Thoracic aorta (tissue), 2 donors: Measurements from ENCODE around the gene YEATS4. TPM values are rescaled to one million over a fixed set of nuclear protein-coding genes. Genes with fewer than 3 reads are reported as not detected.
"Not testable (repeated sequence)": the region's sequence is repeated elsewhere in the genome, so short reads cannot be mapped to it uniquely, and the experiment has no call there.

ENCODE experiments used
- ATAC-seq: fragments of 150-250 bp; one replicate; pipeline ENCODE4 v1.8.0; 2017; ENCODE audit warnings: low read depth; ENCODE audit not compliant: insufficient number of reproducible peaks, low FRiP score
- DNase-seq: peaks from one replicate; pipeline ENCODE4 v3.0.0-alpha.2; 2020; ENCODE audit warnings: low spot score
- H3K27ac ChIP-seq, 2 donors: fragments of 200-600 bp; sonication (generic); 1 replicate in 1 of 2; 2 replicates in 1 of 2; pipeline ENCODE4 v1.5.1; 2016; ENCODE audit warnings: mild to moderate bottlenecking in 2 of 2, moderate library complexity in 2 of 2
- H3K27me3 ChIP-seq: fragments of 200-600 bp; sonication (generic); replicated peaks from 2 replicates; pipeline ENCODE4 v1.6.0; 2016; ENCODE audit warnings: mild to moderate bottlenecking; ENCODE audit not compliant: insufficient read depth
- H3K36me3 ChIP-seq: fragments of 200-600 bp; sonication (generic); one replicate; pipeline ENCODE4 v1.5.1; 2016
- H3K4me1 ChIP-seq, 2 donors: fragments of 200-600 bp; sonication (generic); 1 replicate in 1 of 2; 2 replicates in 1 of 2; pipeline versions ENCODE4 v1.5.1 to v1.6.0; 2016; ENCODE audit warnings: low read depth in 2 of 2, mild to moderate bottlenecking in 1 of 2; ENCODE audit not compliant: control insufficient read depth in 1 of 2
- H3K4me3 ChIP-seq: fragments of 200-600 bp; sonication (generic); 2 replicates; pipeline ENCODE4 v1.5.1; 2016; ENCODE audit warnings: mild to moderate bottlenecking
- H3K9me3 ChIP-seq: fragments of 200-600 bp; sonication (generic); 2 replicates; pipeline ENCODE4 v1.5.1; 2016
- CTCF ChIP-seq: fragments of 200-600 bp; sonication (generic); IDR thresholded peaks from one replicate; pipeline ENCODE4 v1.5.1; 2019; ENCODE audit warnings: antibody characterized with exemption
- total RNA-seq, 2 donors: library from RNA; depleted of rRNA; stranded (reverse); fragments of >200 nt; gene quantifications; one replicate each; pipeline versions ENCODE4 v1.1.0 to v1.2.3, GENCODE V29; 2016

Gene YEATS4
- 1 to 10 TPM; 5.7 to 9.7 TPM for total RNA-seq

DNA sequence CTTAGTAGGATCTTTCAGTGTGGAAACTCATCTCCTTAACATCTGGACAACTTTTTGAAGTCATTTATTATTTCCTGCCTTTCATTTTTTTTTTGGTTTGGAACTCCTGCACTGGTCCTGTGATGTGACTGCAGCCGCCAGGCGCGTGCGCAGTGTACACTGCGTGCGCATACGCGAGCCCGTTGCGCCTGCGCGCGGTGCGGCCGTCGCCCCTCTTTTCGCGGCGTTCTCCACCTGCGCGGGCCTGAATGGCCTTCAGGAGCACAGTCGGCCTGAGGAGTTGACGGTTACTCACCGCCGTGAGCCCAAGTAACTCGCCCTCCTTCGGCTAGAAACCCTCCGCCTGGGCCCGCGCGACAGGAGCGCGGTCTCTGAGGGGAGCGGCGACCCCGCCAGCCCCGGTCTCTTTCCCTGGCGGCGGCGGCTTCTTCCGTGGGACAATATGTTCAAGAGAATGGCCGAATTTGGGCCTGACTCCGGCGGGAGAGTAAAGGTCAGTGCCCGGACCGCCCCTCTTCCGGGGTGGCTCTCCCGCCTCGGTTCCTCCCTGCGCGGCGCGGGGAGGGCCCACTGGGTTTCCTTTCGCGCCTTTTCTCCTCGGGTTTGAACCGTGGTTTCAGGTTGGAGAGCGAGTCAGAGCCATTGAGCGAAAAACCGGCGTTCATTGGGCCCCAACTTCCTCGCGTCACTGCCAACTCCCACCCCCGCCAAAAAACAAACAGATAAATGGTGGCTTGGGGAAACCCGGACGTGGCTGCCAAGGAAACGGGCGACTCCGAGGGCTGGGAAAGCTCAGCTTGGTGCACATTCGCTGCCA is at the start of gene YEATS4:
Gene YEATS4, plus strand, starts transcription at position 213 of the 817 bp plus-strand sequence. Its CDS starts 230 bp downstream, at position 443.
- DNase-seq (peak; percentile 49), ATAC-seq (peak; percentile 96)
- Histone ChIP-seq H3K27me3 (no peaks in the 10 kb centered on the region), H3K4me1 (peaks cover 0 to 14% of the 10 kb centered on the region in 2 donors), H3K4me3 (peak within 1 kb of the TSS; percentile 84), H3K36me3 (no peaks in the 10 kb centered on the region), H3K9me3 (no peaks in the 10 kb centered on the region), H3K27ac (peak within 1 kb of the TSS; percentile 92 to 93)
- TF ChIP-seq CTCF = no peak

DNA sequence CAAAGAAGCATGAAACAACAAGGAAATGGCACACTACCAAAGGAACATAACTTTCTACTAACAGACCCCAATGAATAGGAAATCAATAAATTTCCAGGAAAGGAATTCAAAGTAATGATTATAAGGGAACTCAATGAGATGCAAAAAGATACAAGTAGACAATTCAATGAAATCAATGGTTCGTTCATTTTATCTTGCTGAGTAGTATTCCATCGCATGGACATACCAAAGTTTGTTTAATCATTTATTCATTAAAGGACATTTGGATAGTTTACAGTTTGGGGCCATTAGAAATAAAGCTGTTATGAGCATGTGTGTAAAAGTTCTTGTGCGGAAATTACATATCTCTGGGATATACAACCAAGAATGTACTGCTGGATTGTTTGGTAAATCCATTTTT is 46.3 kb upstream of the YEATS4 start:
- DNase-seq (no peak), ATAC-seq (no peak)
- H3K4me1 ChIP-seq = no peaks in the 10 kb centered on the region
- H3K4me3 ChIP-seq = no peak overlapping the region
- no peak overlapping the region for H3K27ac ChIP-seq
- H3K9me3 ChIP-seq = no peaks in the 10 kb centered on the region
- TF ChIP-seq CTCF = no peak
- no peaks in the 10 kb centered on the region for H3K27me3 ChIP-seq
- H3K36me3 ChIP-seq = no peaks in the 10 kb centered on the region

DNA sequence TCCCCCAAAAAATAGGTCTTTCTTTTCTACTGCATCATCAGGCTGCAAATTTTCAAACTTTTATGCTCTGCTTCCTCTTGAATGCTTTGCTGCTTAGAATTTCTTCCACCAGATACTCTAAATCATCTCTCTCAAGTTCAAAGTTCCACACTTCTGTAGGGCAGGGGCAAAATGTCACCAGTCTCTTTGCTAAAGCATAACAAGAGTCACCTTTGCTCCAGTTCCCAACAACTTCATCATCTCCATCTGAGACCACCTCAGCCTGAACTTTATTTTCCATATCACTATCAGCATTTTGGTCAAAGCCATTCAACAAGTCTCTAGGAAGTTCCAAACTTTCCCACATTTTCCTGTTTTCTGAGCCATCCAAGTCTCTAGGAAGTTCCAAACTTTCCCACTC is 42.8 kb upstream of the YEATS4 start:
- H3K9me3 ChIP-seq, H3K4me3 ChIP-seq, DNase-seq, H3K36me3 ChIP-seq, ATAC-seq, H3K27me3 ChIP-seq, H3K27ac ChIP-seq, H3K4me1 ChIP-seq: not testable (repeated sequence)

DNA sequence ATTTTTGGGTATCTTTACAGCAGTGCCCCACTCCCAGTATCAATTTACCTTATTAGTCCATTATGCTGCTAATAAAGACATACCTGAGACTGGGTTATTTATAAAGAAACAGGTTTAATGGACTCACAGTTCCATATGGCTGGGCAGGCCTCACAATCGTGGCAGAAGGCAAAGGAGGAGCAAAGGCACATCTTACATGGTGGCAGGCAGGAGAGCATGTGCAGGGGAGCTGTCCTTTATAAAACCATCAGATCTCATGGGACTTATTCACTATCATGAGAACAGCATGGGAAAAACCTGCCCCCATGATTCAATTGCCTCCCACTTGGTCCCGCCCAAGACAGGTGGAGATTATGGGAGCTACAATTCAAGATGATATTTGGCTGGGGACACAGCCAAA is 42.3 kb upstream of the YEATS4 start:
- H3K4me1 ChIP-seq, DNase-seq, H3K27me3 ChIP-seq, ATAC-seq, H3K27ac ChIP-seq, H3K4me3 ChIP-seq, H3K9me3 ChIP-seq, H3K36me3 ChIP-seq: not testable (repeated sequence)

- ATAC-seq = no peak
- no peaks in the 10 kb centered on the region for H3K9me3 ChIP-seq
- no peaks in the 10 kb centered on the region for H3K27me3 ChIP-seq
- no peak overlapping the region for H3K4me3 ChIP-seq
- H3K4me1 ChIP-seq = no peaks in the 10 kb centered on the region
- no peaks in the 10 kb centered on the region for H3K36me3 ChIP-seq
- DNase-seq = no peak
- TF ChIP-seq CTCF = no peak
- no peak overlapping the region for H3K27ac ChIP-seq
Observed at GRCh38 chr12:69318225-69318624, 41.3 kb upstream of the YEATS4 start.

DNA sequence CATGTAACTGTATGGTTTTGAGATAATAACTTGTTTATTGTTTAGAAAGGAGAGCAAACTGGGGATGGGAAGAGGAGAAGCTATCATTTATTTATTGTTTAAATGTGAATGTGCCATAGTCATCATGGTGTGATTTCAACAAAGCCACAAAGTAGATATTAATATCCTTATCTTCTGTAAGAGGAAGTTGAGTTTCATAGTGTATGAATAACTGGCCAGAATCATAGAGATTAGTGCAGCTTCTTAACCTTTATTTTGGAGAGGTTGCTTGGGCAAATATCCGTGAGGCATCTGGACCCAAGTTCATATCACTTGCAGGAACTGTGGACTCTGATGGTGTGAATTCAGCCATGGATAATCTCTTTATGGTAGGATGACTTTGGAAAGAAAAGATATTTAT is 38.2 kb upstream of the YEATS4 start:
- ATAC-seq (no peak), DNase-seq (no peak)
- Histone ChIP-seq H3K9me3 (no peaks in the 10 kb centered on the region), H3K27me3 (no peaks in the 10 kb centered on the region), H3K4me1 (no peaks in the 10 kb centered on the region), H3K4me3 (no peak overlapping the region), H3K36me3 (no peaks in the 10 kb centered on the region), H3K27ac (no peak overlapping the region)
- no peak for TF ChIP-seq CTCF
